ENCODE results near the gene ACSF3.

DNA sequence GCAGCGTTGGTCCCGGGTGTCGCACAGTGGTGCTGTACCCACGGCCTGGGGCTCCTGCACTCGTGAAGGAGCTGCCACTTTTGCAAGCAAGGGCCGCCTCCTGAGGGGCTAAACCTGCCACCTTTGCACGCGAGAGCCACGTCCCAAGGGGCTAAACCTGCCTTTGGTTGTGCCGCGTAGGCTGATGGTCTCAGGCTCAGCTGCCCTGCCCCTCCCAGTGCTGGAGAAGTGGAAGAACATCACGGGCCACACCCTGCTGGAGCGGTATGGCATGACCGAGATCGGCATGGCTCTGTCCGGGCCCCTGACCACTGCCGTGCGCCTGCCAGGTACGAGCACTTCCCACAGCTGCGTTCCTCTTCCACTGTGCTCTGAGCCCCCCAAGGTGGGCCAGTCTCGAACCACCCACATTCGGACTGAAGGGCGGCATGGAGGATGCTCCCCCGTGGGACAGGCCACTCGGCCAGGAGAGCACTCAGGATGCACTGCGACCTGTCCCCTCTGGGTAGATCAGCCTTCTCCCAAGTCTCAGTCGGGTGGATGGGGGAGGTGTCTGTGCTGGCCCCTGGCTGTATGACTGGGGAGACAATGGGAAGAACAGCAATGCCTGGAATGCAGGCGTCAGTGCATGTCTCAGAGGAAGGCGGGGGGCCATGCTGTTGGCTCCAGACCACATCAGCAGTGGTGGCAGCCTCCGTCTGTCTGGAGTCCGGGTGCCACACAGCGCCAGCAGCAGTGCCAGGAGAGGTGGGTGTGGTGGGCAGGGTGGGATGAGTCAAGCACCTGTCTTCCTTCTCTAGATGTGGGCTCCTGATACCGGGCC, 20.7 kb downstream of the ACSF3 start:
- TF ChIP-seq, protein P1, sequence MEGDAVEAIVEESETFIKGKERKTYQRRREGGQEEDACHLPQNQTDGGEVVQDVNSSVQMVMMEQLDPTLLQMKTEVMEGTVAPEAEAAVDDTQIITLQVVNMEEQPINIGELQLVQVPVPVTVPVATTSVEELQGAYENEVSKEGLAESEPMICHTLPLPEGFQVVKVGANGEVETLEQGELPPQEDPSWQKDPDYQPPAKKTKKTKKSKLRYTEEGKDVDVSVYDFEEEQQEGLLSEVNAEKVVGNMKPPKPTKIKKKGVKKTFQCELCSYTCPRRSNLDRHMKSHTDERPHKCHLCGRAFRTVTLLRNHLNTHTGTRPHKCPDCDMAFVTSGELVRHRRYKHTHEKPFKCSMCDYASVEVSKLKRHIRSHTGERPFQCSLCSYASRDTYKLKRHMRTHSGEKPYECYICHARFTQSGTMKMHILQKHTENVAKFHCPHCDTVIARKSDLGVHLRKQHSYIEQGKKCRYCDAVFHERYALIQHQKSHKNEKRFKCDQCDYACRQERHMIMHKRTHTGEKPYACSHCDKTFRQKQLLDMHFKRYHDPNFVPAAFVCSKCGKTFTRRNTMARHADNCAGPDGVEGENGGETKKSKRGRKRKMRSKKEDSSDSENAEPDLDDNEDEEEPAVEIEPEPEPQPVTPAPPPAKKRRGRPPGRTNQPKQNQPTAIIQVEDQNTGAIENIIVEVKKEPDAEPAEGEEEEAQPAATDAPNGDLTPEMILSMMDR (IDR thresholded peaks at IDR 0.05), result no peak
- no peak for TF ChIP-seq EZH2 (IDR thresholded peaks at IDR 0.05)

Data from neural progenitor cell (in vitro differentiated cells).